Adrenal gland (tissue), 12 donors: Measurements from ENCODE around the gene CDK1. TPM values are rescaled to one million over a fixed set of nuclear protein-coding genes. Genes with fewer than 3 reads are reported as not detected.

Source experiments
- DNase-seq, 7 donors: peaks; one replicate each; pipeline ENCODE4 v3.0.0-alpha.2; 2019 to 2020
- H3K27ac ChIP-seq, 5 donors: fragments of 200-600 bp; sonication (generic) in 4 of 5; 1 replicate in 3 of 5; 2 replicates in 2 of 5; pipeline versions ENCODE4 v1.5.1 to v1.8.0; 2016 to 2020; ENCODE audit warnings: mild to moderate bottlenecking in 1 of 5
- H3K27me3 ChIP-seq: fragments of 200-600 bp; 2 replicates; pipeline ENCODE4 v1.8.0; 2021
- H3K36me3 ChIP-seq, 2 donors: fragments of 200-600 bp; replicated peaks in 1 of 2; 1 replicate in 1 of 2; 2 replicates in 1 of 2; pipeline versions ENCODE4 v1.5.1 to v1.8.0; 2018 to 2022
- H3K4me1 ChIP-seq, 2 donors: fragments of 200-600 bp; replicated peaks in 1 of 2; 1 replicate in 1 of 2; 2 replicates in 1 of 2; pipeline versions ENCODE4 v1.5.1 to v1.8.0; 2018 to 2021
- H3K4me3 ChIP-seq, 4 donors: fragments of 200-600 bp; sonication (generic) in 3 of 4; one replicate each; pipeline ENCODE4 v1.5.1; 2016 to 2018
- H3K9me3 ChIP-seq, 3 donors: fragments of 200-600 bp; sonication (generic) in 1 of 3; replicated peaks in 1 of 3; 1 replicate in 2 of 3; 2 replicates in 1 of 3; pipeline versions ENCODE4 v1.5.1 to v1.8.0; 2016 to 2021
- POLR2A ChIP-seq, 2 donors: fragments of 450-650 bp; IDR thresholded peaks; one replicate each; pipeline ENCODE4 v1.6.1; 2017; ENCODE audit warnings: antibody characterized with exemption in 2 of 2, mild to moderate bottlenecking in 2 of 2, moderate library complexity in 1 of 2
- WGBS, 4 donors: extraction: QIAGEN DNeasy Blood & Tissue Kit in 2 of 4; methylation state at CpG; one replicate each; pipeline versions ENCODE4 v1.1.5 to v1.1.7; 2013 to 2017; 5-methylcytosine and 5-hydroxymethylcytosine counted together
- intact Hi-C, 2 donors: fragments of 100-400 bp; cut with DNase I; formaldehyde crosslinking; loops; one replicate each; pipeline versions ENCODE4 v1.14.1 to v1.15.0; 2022 to 2023
- polyA plus RNA-seq, 3 donors: library from polyadenylated mRNA; stranded (reverse); fragments of 200-250 nt in 2 of 3; fragments of 350-450 nt in 1 of 3; fragmentation: Illumina TruSeq in 1 of 3; extraction: RNeasy Lipid Tissue Mini Kit (QIAGEN cat#74804) in 1 of 3; gene quantifications; one replicate each; pipeline ENCODE4 v1.2.3, GENCODE V29; 2013 to 2014
- total RNA-seq, 9 donors: library from RNA; depleted of rRNA in 4 of 9; stranded (reverse); fragments of >200 nt in 4 of 9; fragments of 120-200 nt in 1 of 9; fragmentation: NEBNext Ultra II Directional in 1 of 9; extraction: Animal tissue kit (Norgen Biotek cat#: 25700) in 1 of 9; gene quantifications; one replicate each; pipeline versions ENCODE4 v1.1.0 to v1.2.4, GENCODE V29; 2013 to 2023
- TF ChIP-seq, protein P1 (sequence below), 6 experiments: fragments of 450-650 bp in 4 of 6; fragments of 200-600 bp in 2 of 6; sonication (generic) in 1 of 6; IDR thresholded peaks; 1 replicate in 5 of 6; 2 replicates in 1 of 6; pipeline versions ENCODE4 v1.5.1 to v1.8.0; 2016 to 2021; ENCODE audit warnings: antibody characterized with exemption in 6 of 6, mild to moderate bottlenecking in 2 of 6, moderate library complexity in 1 of 6
- donor health status: healthy with polysubstance abuse.
- donor health status: Bipolar disorder and iron deficiency.
- donor health status: DM: yes; HTN: yes; CAD: no.
- donor health status: DM: no; HTN: no; CAD: no.
- donor health status: DM: no; HTN: no; CAD: no.
- donor health status: DM: yes; HTN: yes; CAD: no.

CDK1 gene
- total and polyA plus RNA-seq, 12 donors: 1.1 to 44.3 (median 2.4) TPM

DNA sequence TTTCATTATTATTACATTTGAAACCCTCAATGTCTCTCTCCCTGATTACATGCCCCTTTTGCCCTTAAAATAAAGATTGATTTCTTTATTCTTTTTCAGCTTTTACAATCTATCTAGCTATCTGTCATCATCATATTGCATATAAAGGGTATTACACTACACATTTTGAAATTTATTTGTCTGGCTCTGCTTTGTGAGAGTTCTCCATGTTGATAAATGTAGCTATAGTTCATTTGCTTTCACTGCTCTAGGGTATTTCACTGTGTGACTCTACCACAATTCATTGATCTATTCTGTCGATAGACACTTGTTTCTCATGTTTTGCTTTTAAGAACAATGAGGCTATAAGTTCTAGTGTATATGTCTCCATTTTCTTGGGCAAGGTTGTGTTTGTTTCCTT, 25.6 kb downstream of the CDK1 start:
- 88 to 100% (median 94%) methylated on average over 1 of the region's 1 CpG for WGBS, 4 donors
- Histone ChIP-seq H3K4me3 (no peak overlapping the region), H3K9me3 (no peaks in the 10 kb centered on the region), H3K36me3 (no peaks in the 10 kb centered on the region), H3K4me1 (peaks cover 0 to 11% of the 10 kb centered on the region in 2 donors), H3K27ac (no peak overlapping the region), H3K27me3 (no peaks in the 10 kb centered on the region)
- TF ChIP-seq POLR2A (IDR thresholded peaks at IDR 0.05): no peak
- TF ChIP-seq, protein P1, sequence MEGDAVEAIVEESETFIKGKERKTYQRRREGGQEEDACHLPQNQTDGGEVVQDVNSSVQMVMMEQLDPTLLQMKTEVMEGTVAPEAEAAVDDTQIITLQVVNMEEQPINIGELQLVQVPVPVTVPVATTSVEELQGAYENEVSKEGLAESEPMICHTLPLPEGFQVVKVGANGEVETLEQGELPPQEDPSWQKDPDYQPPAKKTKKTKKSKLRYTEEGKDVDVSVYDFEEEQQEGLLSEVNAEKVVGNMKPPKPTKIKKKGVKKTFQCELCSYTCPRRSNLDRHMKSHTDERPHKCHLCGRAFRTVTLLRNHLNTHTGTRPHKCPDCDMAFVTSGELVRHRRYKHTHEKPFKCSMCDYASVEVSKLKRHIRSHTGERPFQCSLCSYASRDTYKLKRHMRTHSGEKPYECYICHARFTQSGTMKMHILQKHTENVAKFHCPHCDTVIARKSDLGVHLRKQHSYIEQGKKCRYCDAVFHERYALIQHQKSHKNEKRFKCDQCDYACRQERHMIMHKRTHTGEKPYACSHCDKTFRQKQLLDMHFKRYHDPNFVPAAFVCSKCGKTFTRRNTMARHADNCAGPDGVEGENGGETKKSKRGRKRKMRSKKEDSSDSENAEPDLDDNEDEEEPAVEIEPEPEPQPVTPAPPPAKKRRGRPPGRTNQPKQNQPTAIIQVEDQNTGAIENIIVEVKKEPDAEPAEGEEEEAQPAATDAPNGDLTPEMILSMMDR (IDR thresholded peaks at IDR 0.05): no peak
- DNase-seq: no peak
- intact Hi-C loops: no loop called here

DNA sequence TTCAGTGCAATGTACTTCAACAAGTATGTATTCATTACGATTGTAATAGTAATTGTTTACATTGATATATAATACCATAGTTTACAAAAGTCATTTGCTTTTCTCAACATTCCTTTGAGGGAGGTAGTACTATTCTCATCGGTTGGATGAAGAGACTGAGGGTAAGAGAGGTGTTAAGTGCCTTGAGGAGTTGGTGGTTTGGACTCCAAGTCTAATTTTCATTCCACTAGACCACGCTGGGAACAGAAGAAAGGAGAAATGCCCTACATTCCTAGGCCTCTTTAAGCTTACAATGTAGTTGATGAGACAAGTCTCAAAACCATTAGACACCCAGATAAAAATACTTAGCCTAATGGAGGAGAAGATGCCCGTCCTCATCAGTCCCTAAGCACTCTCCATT, 28.6 kb downstream of the CDK1 start:
- Histone ChIP-seq H3K4me1 (peaks cover 6 to 18% of the 10 kb centered on the region in 2 donors), H3K27ac (no peak overlapping the region), H3K36me3 (no peaks in the 10 kb centered on the region), H3K9me3 (no peaks in the 10 kb centered on the region), H3K27me3 (no peaks in the 10 kb centered on the region), H3K4me3 (no peak overlapping the region)
- no peak for DNase-seq
- TF ChIP-seq, protein P1 (IDR thresholded peaks at IDR 0.05): no peak
- no peak for TF ChIP-seq POLR2A (IDR thresholded peaks at IDR 0.05)
- intact Hi-C loops: no loop called here
- WGBS, 4 donors: 82 to 95% (median 91%) methylated on average over 4 of the region's 4 CpGs

DNA sequence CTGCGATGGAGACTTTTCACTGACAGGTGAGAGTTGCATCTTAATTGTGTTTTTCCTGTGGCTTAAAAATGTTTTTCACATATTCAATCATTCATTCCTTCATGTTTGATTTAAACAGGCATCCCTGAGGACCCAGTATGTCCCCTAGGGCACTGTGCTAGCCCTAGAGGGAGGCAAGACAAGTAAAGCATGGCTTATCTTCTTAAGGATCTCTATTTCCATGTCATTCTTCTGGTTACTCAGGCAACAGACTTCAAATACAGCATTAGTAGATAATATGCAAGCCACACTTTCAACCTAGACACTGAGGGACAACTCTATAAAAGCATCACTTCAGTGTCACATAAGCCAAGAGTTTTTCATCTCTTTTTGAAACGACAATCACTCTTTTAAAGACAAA, 29.2 kb downstream of the CDK1 start:
- Histone ChIP-seq H3K9me3 (no peaks in the 10 kb centered on the region), H3K4me3 (no peak overlapping the region), H3K36me3 (no peaks in the 10 kb centered on the region), H3K27ac (no peak overlapping the region), H3K4me1 (peaks cover 6 to 18% of the 10 kb centered on the region in 2 donors), H3K27me3 (no peaks in the 10 kb centered on the region)
- DNase-seq: no peak
- TF ChIP-seq, protein P1 (IDR thresholded peaks at IDR 0.05): no peak
- no peak for TF ChIP-seq POLR2A (IDR thresholded peaks at IDR 0.05)
- WGBS, 4 donors: 83 to 98% (median 96%) methylated on average over 2 of the region's 2 CpGs
- intact Hi-C loops: no loop called here

DNA sequence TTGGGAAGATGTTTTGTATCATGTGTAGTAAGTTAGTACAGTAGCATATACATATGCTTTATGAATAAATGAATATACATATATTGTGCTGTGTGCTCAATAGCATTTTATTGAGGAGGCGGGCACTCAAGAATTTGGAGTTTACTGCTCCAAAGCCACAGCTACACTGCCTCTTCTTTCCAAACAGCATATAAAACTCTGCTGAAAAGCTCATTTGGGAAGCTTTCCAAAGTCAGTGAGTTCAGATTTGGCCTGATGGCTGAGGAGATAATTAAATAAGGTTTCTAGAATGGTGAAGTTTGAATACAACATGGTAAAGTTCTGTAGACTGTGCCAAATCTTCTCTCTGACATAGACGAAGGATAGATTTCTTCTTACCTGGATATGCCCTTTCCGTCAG, 29.8 kb downstream of the CDK1 start:
- intact Hi-C loops: no loop called here
- Histone ChIP-seq H3K27me3 (no peaks in the 10 kb centered on the region), H3K4me3 (no peak overlapping the region), H3K27ac (no peak overlapping the region), H3K9me3 (no peaks in the 10 kb centered on the region), H3K36me3 (no peaks in the 10 kb centered on the region), H3K4me1 (peaks cover 6 to 18% of the 10 kb centered on the region in 2 donors)
- TF ChIP-seq, protein P1 (IDR thresholded peaks at IDR 0.05): no peak
- TF ChIP-seq POLR2A (IDR thresholded peaks at IDR 0.05): no peak
- no peak for DNase-seq
- WGBS, 4 donors: 75 to 98% (median 89%) methylated on average over 3 of the region's 3 CpGs
